Esophagus (tissue), 2 donors: Measurements from ENCODE around the gene ATP5PD. TPM values are rescaled to one million over a fixed set of nuclear protein-coding genes. Genes with fewer than 3 reads are reported as not detected.
"Not testable (repeated sequence)": the region's sequence is repeated elsewhere in the genome, so short reads cannot be mapped to it uniquely, and the experiment has no call there.

Experiments
- H3K27ac ChIP-seq, 2 donors: one replicate each; pipeline ENCODE4 v1.5.1; 2013; ENCODE audit warnings: low read depth in 2 of 2, mild to moderate bottlenecking in 2 of 2, inconsistent platforms in 1 of 2, low read length in 1 of 2, moderate library complexity in 1 of 2
- H3K27me3 ChIP-seq, 2 donors: one replicate each; pipeline ENCODE4 v1.6.1; 2013; ENCODE audit warnings: low read length in 2 of 2, control low read depth in 1 of 2, mild to moderate bottlenecking in 1 of 2; ENCODE audit not compliant: insufficient read depth in 2 of 2, control insufficient read depth in 1 of 2
- H3K36me3 ChIP-seq, 2 donors: one replicate each; pipeline ENCODE4 v1.6.1; 2013; ENCODE audit warnings: low read length in 1 of 2; ENCODE audit not compliant: control insufficient read depth in 2 of 2, insufficient read depth in 2 of 2
- H3K4me1 ChIP-seq, 2 donors: one replicate each; pipeline ENCODE4 v1.6.1; 2013; ENCODE audit warnings: low read length in 1 of 2; ENCODE audit not compliant: control insufficient read depth in 2 of 2, insufficient read depth in 2 of 2
- H3K4me3 ChIP-seq, 2 donors: one replicate each; pipeline ENCODE4 v1.5.1; 2013; ENCODE audit warnings: low read length in 2 of 2, mild to moderate bottlenecking in 2 of 2, low read depth in 1 of 2, moderate library complexity in 1 of 2
- H3K9me3 ChIP-seq, 2 donors: one replicate each; pipeline ENCODE4 v1.6.1; 2013; ENCODE audit warnings: mild to moderate bottlenecking in 2 of 2, low read depth in 1 of 2, low read length in 1 of 2, moderate library complexity in 1 of 2; ENCODE audit not compliant: control insufficient read depth in 2 of 2, insufficient read depth in 1 of 2
- WGBS, 2 donors: extraction: QIAGEN DNeasy Blood & Tissue Kit; methylation state at CpG; one replicate each; pipeline ENCODE4 v1.1.7; 2013; 5-methylcytosine and 5-hydroxymethylcytosine counted together
- polyA plus RNA-seq, 2 donors: library from polyadenylated mRNA; stranded (reverse); fragments of 200-250 nt; gene quantifications; one replicate each; pipeline ENCODE4 v1.2.3, GENCODE V29; 2013
- donor health status: healthy with polysubstance abuse.
- donor health status: Bipolar disorder and iron deficiency.

ATP5PD gene
- polyA plus RNA-seq, 2 donors, result 465 to 697 TPM

DNA sequence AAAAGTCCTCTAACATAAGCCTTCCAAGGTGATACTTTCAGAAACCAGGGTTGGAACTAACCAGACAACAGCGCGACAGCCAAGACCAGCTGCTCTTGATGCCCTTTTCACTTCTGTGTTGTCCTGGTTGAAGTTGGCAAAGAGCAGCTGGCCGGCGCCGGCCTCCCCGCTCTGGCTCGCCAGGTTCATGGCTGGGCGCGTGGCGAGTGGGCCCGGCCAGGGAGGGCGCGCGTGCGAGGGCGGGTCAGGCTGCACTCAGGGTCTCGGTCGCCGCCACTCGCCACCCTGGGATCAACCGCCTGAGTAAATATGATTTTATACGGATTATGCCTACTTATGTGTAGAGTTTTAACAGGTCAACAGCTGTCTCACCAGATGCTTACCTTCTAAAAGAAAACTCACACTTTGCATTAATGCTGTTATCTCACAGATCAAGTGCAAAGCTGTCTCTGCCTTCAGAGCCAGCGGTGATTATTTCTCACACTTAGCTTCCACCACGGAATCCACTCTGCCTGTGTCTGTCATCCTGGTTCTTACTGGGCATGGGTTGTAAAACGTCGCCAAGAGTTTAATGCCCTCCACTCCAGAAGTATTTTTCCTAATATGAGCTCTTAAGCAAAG lies 13.8 kb upstream of the ATP5PD start:
- H3K27me3 ChIP-seq, result no peaks in the 10 kb centered on the region
- H3K4me3 ChIP-seq, result no peak overlapping the region
- peaks cover 10 to 31% of the 10 kb centered on the region in 2 donors for H3K36me3 ChIP-seq
- 94 to 96% methylated on average over 26 of the region's 26 CpGs for WGBS, 2 donors
- H3K9me3 ChIP-seq, result no peaks in the 10 kb centered on the region
- H3K27ac ChIP-seq, result peak overlapping the region in 1 of 2 donors; percentile 68
- peaks cover 0 to 3% of the 10 kb centered on the region in 2 donors for H3K4me1 ChIP-seq

DNA sequence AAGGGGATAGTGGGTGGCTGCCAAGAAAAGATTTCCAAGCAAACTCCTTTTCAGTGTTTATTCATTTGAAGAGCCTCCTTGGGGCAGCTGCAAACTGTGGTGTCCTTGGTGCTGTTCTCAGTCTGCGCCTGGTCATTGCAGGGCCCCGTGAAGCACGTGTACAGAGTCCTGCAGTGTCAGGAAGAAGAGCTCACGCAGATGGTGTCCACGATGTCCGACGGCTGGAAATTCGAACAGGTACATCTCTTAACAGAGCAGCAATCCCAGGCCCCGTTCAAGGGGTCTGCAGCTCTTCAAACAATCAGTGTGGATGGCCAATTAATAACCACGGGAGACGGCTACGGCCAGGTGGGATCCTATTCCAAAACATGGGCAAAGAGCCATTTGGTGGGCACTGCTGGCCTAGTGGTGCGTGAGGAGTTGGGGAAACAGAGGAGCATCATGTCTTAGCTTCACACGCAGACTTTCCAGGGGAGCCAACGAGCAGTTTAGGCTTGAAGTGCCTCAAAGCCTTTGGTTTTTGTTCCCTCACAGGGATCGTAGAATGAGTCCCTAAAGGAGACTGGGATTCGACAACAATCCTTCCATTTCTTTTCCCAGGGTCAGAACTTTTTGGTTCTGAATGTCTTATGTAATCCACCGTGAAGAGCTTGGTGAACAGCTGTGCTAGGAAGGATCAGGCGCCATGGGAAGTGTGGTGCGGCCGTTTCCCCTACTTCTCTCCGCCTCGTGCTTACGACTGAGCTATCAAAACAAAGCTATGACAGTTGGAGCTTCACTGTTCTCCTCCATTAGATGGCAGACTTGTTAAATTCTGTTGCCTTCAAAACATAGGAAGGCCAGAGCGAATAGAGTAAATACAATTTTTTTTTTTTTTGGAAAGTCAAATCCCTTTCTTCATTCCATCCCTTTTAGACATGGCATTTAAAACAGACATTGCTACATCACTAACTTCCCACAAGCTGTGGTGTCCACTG lies 12.9 kb upstream of the ATP5PD start:
- Histone ChIP-seq H3K27me3 (no peaks in the 10 kb centered on the region), H3K9me3 (no peaks in the 10 kb centered on the region), H3K4me1 (peaks cover 0 to 3% of the 10 kb centered on the region in 2 donors), H3K36me3 (peaks cover 10 to 24% of the 10 kb centered on the region in 2 donors), H3K27ac (peak overlapping the region; percentile 2 to 72), H3K4me3 (no peak overlapping the region)
- 65 to 68% methylated on average over 25 of the region's 25 CpGs for WGBS, 2 donors

DNA sequence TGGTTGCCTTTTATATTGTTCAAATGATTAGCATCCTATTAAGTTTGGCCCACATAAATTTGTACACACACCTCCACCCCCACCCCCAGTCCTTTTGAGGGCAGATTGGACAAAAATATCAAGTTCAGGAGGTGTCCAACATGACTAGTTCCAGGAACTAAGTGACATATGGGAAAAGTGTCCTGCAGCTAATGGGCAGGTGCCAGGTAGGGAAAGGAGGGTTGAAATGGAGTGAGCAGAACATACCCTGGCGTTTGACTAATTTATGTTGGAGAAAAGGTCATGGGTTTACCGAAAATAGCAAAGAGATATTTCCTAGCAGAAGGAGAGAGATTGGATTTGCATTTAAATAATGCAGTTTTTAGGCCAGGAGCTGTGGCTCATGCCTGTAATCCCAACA lies 5.2 kb upstream of the ATP5PD start:
- H3K4me3 ChIP-seq, result no peak overlapping the region
- 80 to 86% methylated on average over 2 of the region's 2 CpGs for WGBS, 2 donors
- H3K36me3 ChIP-seq, result peaks cover 3 to 11% of the 10 kb centered on the region in 2 donors
- no peaks in the 10 kb centered on the region for H3K27me3 ChIP-seq
- no peaks in the 10 kb centered on the region for H3K4me1 ChIP-seq
- no peak overlapping the region for H3K27ac ChIP-seq
- no peaks in the 10 kb centered on the region for H3K9me3 ChIP-seq

DNA sequence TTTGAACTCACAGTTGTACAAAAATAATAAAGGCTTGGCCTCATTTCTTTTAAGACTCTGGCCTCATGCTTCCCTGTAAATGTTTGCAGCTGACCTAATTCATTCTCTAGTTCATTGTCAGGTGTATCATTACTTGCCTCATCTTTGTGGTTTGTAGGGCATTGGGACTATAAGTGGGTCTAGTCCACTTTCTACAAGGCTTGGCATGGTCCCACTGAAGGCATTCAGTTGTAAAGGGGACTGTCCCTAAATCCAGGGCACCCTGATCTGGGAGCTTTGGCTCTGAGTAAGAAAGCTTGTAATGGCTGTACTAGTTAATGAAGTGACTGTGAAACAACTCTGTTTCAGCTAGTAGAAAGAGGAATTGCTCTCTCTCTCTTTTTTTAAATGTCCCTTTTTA lies 2.9 kb upstream of the ATP5PD start:
- H3K27me3 ChIP-seq, result no peaks in the 10 kb centered on the region
- H3K9me3 ChIP-seq, result no peaks in the 10 kb centered on the region
- H3K36me3 ChIP-seq, result peaks cover 3 to 11% of the 10 kb centered on the region in 2 donors
- H3K27ac ChIP-seq, result no peak overlapping the region
- H3K4me1 ChIP-seq, result peaks cover 0 to 2% of the 10 kb centered on the region in 2 donors
- no peak overlapping the region for H3K4me3 ChIP-seq

DNA sequence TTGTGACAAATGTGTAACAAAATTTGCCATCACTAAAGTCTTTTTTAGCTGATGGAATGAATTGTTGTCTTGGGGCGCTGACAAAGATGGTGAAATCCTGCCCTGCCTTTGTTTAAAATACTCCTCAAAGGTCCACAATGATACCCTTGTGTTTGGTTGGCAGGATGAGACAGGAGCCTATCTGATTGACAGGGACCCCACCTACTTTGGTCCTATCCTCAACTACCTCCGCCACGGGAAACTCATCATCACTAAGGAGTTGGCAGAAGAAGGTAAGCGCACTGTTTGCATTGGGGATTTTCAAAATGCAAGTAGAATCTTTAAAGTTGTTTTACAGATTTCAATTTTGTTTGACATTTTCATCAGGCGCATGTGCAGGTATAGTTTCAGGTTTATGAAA lies 2.3 kb upstream of the ATP5PD start:
- H3K4me1 ChIP-seq, result peaks cover 0 to 2% of the 10 kb centered on the region in 2 donors
- H3K27ac ChIP-seq, result no peak overlapping the region
- H3K9me3 ChIP-seq, result no peaks in the 10 kb centered on the region
- H3K36me3 ChIP-seq, result peaks cover 3 to 11% of the 10 kb centered on the region in 2 donors
- H3K27me3 ChIP-seq, result no peaks in the 10 kb centered on the region
- WGBS, 2 donors, result 75 to 81% methylated on average over 5 of the region's 5 CpGs
- H3K4me3 ChIP-seq, result no peak overlapping the region

DNA sequence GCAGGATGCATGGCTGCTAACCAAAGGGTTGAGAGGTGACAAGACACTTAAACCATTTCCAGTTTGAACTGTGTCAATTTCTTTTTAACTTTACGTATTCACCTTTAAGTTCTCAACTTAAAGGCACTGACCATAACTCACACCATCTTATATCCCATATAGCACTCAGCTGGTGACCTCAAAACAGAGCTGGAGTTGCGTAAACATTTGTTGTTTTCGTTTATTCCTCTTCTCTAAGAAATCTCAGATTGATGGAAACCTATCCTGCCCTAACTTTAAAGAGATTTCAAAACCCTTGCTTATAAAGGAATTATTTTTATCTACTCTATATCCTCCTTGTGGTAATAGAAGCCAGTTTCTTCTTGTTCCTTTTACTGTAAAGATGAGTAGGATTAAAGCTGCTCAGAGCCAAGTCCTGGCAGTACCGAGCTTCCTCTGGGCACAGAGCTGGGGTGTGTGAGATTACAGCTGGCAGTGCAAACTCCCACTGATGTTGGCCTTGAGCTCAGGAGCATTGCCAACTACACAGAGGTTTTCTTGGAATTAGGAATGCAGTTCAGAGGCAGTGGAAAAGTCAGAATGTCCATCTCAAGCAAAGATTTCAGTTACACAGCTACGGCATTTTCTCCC lies 1.6 kb upstream of the ATP5PD start:
- H3K4me1 ChIP-seq, result peaks cover 0 to 2% of the 10 kb centered on the region in 2 donors
- peak overlapping the region; percentile 98 to 99 for H3K27ac ChIP-seq
- H3K27me3 ChIP-seq, result no peaks in the 10 kb centered on the region
- no peaks in the 10 kb centered on the region for H3K9me3 ChIP-seq
- peak overlapping the region in 1 of 2 donors; percentile 83 for H3K4me3 ChIP-seq
- 18 to 31% methylated on average over 5 of the region's 5 CpGs for WGBS, 2 donors
- H3K36me3 ChIP-seq, result peaks cover 3 to 8% of the 10 kb centered on the region in 2 donors

DNA sequence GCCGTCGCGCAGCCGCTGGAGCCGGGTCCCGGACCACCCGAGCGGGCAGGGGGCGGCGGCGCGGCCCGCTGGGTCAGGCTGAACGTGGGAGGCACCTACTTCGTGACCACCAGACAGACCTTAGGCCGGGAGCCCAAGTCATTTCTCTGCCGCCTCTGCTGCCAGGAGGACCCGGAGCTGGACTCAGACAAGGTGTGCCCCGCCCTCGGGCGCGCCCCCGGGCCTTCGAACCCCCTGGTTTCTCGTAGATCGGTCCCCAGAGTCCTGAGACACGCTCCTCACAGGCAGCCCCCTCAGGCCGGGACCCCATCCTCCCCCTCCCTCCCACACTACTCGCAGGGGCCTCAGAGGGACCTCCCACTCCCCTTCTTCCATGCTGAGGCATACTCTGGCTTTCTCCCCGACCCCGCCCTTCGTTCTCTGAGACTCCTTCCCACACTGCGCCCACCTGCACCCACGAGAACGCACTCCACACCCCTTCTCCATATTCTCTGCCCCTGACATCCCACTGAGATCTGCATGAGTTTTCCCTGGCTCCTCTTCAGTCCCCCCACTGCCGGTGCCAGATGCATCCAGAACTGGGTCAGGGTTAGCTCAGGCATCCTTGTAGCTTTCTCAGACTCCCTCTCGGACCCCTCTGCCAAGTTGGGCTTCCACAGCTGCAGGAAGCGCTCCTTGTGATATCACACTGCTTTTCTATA lies 779 bp upstream of the ATP5PD start:
- peaks cover 0 to 4% of the 10 kb centered on the region in 2 donors for H3K36me3 ChIP-seq
- no peaks in the 10 kb centered on the region for H3K27me3 ChIP-seq
- peaks cover 0 to 2% of the 10 kb centered on the region in 2 donors for H3K4me1 ChIP-seq
- H3K4me3 ChIP-seq, result peak overlapping the region; percentile 83 to 100
- WGBS, 2 donors, result 0 to 1% methylated on average over 37 to 38 of the region's 38 CpGs
- H3K27ac ChIP-seq, result peak overlapping the region; percentile 98 to 99
- no peaks in the 10 kb centered on the region for H3K9me3 ChIP-seq

DNA sequence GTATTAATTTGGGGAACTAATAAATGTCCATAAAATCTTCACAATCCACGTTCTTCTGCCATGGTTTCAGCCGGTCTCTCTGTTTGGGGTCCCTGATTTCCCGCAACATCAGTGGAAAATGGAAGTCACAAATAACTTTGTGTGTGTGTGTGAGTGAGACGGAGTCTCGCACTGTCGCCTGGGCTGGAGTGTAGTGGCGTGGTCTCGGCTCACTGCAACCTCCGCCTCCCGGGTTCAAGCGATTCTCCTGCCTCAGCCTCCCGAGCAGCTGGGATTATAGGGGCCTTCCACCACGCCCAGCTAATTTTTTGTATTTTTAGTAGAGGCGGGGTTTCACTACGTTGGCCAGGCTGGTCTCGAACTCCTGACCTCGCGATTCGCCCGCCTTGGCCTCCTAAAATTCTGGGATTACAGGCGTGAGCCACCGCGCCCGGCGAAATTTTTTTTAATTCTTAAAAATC lies 793 bp downstream of the ATP5PD start:
- not testable (repeated sequence) for H3K9me3 ChIP-seq, H3K27me3 ChIP-seq, H3K36me3 ChIP-seq, H3K4me1 ChIP-seq
- 13 to 17% methylated on average over 25 of the region's 25 CpGs for WGBS, 2 donors
- peak overlapping the region; percentile 98 to 99 for H3K27ac ChIP-seq
- peak overlapping the region; percentile 83 to 100 for H3K4me3 ChIP-seq

DNA sequence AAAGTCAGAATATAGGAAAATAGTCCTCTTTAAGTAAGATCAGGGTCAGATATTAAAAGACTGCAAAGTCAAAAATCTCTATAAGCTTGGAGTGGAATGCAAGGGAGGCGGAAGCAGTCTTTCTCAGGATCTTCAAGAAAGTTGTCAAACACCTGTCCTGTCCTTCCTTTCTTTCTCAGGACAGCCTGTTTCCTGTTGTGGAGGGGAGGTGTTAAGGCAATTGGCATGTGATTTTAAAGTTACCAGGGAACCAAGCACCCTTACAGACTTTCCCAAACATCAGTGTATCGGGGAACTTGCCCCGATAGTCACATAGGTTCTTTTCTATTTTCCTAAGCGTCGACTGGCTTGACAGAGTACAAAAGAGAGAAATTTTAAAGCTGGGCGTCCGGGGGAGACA lies 2.1 kb downstream of the ATP5PD start:
- no peaks in the 10 kb centered on the region for H3K9me3 ChIP-seq
- H3K27me3 ChIP-seq, result no peaks in the 10 kb centered on the region
- H3K36me3 ChIP-seq, result peaks cover 8 to 13% of the 10 kb centered on the region in 2 donors
- peaks cover 0 to 2% of the 10 kb centered on the region in 2 donors for H3K4me1 ChIP-seq
- 80% methylated on average over 7 of the region's 7 CpGs for WGBS, 2 donors
- no peak overlapping the region for H3K27ac ChIP-seq
- no peak overlapping the region for H3K4me3 ChIP-seq
